Stimulated activated naive CD4-positive, alpha-beta T cell treated with Interleukin-2 at 50 U/mL for 16 hours (primary cell): Measurements from ENCODE around the gene OSER1.
"Not testable (repeated sequence)": the region's sequence is repeated elsewhere in the genome, so short reads cannot be mapped to it uniquely, and the experiment has no call there.

Source experiments
- DNase-seq: peaks from one replicate; lab custom pipeline; 2025; lab: John Stamatoyannopoulos, UW

The OSER1 gene

DNA sequence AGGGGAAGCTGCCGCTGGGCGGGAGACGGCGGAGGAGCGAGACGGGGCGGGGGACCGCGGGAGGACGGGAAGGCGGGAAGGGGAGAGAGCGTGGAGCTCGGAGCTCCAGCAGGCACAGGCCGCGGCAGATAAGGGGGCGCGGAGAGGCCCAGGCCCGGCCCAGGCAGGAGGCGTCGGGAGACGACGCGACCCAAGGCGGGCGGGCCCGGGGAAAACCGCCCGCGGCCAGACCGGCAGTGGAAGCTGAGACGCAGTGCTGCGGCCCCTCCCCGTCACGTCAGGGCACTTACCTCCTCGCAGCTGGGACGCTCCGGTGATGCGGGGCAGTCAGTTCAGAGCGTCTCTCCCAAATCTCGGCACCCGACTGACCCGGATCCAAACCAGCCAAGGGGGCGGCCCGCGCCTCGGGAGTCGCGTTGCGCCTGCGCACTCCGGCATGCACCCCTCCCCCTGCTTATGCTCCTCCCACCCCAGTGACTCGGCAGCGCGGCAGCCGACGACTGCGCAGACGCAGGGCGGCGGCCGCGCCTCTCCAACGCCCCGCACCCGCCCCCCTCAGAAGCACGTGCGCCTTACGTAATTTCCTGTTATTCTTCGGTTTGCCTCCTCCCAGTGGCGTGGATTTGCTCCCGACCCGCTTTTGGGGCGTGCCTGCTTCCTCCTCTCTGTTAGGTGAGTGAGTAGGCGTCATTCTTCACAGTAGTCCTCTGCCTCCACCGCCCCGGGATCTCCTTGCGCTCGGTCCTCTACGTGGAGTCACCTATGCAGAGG is at the start of gene OSER1:
Gene OSER1, minus strand, starts transcription at position 366 of the 771 bp plus-strand sequence. CDS start 3,814 bp downstream, outside the sequence.
- peak; percentile 97 for DNase-seq

DNA sequence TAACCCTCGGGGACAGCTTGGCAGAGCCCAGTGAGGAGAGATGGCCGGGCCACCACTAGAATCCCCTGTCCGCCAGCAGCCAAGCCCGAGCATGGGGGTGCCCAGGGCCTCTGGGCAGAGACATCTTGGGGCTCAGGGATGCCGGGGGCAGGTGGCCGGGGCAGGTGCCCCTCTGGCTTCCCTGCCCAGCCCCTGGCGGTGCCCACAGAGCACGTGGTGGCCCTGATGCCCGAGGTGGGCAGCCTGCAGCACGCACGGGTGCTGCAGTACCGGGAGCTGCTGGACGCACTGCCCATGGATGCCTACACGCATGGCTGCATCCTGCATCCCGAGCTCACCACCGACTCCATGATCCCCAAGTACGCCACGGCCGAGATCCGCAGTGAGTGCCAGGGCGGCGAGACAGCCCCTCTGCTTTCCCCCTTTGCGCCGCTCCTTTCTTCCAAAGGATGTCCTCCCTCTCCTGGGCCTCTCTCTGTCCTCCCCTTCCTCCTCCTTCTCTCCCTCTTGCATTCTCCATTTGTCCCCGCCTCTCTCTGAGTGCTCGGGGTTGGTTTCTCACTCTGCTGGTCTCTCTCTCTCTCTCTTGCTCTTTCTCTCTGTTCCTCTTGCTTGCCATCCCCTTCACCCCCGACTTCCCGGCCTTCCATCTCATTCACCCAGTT is 47.8 kb upstream of the OSER1 start:
- DNase-seq: no peak

DNA sequence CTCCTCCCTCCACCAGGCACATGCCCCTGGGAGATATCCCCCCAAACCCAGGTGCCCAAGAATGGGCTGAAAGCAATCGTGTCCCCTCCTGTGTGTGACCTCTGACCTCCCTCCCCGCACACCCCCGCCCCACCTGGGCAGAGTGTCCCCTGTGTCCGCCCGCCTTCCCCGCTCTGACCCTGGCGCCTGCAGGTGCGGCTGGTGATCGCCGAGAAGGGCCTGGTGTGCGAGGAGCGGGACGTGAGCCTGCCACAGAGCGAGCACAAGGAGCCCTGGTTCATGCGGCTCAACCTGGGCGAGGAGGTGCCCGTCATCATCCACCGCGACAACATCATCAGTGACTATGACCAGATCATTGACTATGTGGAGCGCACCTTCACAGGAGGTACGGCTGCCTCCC is 46.4 kb upstream of the OSER1 start:
- no peak for DNase-seq

DNA sequence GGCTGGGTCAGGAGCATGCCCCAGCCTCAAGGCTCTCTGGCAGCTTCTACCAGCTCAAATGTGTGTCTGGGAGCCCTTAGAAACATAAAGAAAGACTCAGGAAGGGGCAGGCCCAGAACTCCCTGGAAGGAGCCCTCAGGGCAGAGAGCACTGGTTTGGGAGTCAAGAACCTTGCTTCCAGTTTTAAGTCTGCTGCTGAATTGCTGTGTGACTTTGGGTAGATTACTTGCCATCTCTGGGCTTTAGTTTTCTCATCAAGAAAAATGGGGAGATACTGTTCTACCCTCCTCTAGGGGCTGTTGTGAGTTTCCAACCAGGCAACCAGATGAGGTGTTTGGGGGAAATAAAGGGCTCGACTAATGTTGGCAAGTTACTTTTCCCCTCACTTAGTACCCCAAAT is 45.4 kb upstream of the OSER1 start:
- DNase-seq: no peak

DNA sequence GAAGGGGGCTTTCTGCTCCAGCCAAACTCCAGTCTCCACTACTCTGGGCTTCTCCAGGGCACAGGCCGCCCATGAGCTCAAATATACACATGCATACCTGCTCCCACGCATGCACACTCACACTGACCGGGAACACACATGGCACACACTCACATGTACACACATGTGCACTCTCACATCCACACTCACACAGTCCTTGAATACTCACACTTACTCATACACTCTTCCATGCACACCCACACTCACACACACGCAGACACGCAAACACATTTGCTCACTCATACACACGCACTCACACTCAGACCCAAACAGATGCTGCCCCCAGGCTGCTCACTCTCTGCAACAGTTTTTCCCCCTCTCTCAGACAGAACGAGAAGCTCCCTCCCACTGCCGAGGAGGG is 43.5 kb upstream of the OSER1 start:
- DNase-seq: no peak

DNA sequence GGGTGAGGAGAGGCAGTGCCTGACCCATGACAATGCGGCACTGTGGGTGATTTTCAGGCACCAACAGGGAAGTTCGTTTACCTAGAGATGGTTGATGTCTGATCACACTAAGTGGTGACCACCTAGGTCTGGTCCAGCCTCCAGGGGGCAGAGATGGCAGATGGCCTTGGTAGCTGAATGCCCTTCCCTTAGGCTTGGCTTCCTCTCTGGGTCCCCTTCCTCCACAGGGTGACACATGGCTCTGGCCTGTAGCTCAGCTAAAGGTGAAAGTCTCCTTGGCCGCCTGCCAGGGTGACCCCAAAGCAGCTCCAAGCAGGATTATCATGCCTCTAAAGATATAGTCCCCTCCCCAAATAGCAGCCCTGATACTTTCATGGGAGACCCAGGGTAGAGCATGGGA is 43.0 kb upstream of the OSER1 start:
- no peak for DNase-seq

DNA sequence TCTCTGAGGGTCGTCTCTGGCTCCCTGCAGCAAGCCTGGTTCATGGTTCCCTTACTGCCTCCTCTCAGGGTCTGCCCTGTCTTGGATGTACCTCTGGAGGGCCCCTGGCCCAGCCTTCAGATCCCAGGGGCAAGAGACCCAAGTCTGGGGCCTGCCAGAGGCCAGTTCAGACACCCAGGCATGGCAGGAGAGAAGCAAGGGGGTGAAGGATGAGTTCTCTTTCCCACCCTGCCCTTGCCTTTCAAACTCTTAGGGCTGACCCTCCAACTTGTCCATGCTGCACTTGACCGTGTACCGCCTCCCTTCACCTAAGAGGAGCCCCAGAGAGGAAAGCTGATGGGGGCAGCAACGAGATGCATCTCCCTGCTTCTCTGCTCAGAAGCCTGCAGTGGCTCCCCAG is 40.7 kb upstream of the OSER1 start:
- no peak for DNase-seq

DNA sequence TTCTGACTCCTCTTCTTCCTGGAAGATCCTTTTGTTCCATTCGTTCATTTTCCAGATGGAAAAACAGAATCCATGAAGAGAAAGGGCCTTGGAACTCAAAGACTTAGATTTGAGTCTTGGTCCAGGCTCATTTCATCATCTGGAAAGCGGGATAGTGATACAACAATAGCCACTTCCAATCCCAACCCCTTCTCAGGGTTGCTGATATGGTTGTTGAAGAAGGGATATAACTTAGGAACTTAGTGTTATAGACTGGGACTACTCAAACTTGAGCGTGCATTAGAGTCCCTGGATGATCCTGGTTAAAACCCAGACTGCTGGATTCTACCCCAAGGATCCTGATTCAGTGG is 37.8 kb upstream of the OSER1 start:
- DNase-seq: no peak

DNA sequence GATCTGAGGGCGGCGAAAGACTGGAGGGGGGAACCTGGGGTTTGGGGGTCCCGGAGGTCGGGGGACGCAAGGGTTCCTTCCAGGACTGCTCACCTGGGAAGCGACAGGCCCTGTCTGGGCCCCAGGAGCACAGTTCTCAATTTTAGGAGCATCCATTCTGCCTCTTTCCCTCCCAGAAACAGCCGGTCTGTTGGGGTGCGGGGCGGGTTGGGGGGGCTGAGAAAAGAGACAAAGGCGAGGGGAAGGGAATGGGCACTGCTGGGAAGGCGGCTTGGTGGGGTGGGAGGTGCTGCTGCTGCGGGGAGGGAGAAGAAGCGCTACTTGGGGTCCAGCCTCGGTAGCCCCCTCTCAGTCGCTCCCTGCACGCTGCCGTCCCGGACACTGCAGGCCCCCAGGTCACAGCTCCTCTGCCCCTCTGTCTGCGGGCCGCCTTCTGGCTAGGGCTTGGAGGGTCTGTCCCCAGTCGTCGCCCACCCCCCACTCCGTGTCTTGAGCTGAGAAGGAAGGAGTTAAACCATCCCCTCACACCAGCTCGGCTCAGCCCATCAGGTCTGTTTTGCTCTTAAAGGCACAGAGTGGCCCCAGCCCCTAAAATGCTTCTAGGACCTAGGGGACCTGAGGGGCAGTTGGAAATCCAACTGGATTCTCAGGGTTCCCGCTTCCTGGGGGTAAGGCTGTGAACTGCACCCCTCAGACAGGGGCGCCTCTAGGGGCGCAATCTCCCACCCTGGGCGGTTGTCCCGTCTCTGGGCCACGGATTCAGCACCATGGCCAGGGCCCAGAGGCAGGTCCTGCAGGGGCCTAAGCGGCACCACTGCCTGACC is 37.2 kb upstream of the OSER1 start:
- DNase-seq: no peak

DNA sequence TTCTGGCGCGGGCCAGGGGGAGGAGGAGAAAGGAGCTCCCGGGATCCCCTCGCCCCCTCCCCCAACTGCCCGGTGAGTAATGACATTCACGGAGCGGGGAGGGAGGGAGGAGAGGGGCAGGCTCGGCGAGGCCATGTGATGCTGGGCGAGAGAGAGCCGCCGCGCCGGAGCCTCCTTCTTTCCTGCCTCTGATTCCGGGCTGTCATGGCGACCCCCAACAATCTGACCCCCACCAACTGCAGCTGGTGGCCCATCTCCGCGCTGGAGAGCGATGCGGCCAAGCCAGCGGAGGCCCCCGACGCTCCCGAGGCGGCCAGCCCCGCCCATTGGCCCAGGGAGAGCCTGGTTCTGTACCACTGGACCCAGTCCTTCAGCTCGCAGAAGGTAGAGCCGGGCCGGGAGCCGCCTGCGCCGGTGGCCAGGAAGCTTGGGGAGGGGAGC is 36.6 kb upstream of the OSER1 start, which contains the start of gene GDAP1L1:
Gene GDAP1L1, plus strand, starts transcription at position 178 of the 441 bp plus-strand sequence. Its CDS starts 27 bp downstream, at position 205.
- no peak for DNase-seq

DNA sequence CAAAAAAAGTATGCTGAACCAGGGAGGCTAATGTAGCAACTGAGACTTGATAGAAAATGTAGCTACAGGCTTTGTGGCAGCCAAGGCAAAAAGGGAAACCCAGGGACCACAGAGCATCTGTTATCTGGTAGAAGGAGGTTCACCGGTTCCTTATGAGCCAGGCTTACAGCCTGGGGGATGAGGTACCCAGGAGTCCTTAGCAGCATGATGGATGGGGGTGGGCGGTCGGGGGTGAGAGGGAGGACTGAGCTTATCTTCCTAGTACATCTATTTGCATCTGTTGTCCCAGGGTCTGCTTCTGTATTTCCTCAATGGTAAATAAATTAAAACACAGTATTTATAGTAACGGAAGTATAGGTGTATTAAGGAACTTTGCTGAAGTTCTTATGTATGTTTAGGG is 35.4 kb upstream of the OSER1 start:
- no peak for DNase-seq

DNA sequence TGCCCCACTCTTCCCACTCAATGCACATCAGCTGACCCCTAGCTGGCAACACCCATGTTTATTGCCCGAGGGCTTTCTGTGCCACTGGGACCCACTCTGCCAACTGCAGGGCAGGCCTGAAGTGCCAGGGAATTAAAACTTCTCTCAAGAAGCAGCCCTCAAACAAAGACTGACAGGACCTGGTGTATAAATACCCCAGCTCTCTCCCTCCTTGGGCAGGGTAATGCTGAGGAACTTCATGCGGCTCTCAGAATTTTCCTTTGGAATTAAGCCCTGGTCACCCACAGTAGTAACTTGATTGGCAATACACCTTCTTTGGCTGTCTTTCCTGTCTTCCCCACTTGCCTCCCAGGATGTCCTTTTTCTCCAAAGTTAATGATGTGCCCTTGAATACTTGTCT is 31.2 kb upstream of the OSER1 start:
- DNase-seq: no peak

DNA sequence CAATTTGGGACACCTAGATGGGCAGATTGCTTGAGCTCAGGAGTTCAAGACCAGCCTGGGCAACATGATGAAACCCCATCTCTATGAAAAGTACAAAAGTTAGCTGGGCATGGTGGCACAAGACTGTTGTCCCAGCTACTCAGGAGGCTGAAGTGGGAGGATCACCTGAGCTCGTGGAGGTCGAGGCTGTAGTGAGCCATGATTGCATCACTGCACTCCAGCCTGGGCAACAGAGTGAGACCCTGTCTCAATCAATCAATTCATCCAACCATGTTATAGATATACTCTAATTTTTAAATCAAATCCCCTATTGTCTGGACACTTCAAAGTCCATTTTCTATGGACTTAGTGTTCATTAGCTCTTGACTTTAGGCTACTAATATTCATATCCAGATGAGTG is 26.3 kb upstream of the OSER1 start:
- not testable (repeated sequence) for DNase-seq

DNA sequence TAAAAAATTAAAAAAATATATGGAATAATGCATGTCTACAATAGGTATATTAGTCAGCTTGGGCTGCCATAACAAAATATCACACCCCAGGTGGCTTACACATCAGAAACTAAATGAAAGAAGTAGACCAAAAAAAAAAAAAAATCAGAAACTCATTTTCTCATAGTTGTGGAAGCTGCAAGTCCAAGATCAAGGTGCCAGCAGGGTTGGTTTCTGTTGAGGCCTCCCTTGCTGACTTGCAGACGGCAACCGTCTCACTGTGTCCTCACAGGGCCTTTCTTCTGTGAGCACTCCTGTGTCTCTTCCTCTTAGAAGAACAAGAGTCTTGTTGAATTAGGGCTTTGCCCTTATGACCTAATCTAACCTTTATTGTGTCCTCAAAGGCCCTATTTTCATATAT is 25.1 kb upstream of the OSER1 start:
- DNase-seq: no peak

DNA sequence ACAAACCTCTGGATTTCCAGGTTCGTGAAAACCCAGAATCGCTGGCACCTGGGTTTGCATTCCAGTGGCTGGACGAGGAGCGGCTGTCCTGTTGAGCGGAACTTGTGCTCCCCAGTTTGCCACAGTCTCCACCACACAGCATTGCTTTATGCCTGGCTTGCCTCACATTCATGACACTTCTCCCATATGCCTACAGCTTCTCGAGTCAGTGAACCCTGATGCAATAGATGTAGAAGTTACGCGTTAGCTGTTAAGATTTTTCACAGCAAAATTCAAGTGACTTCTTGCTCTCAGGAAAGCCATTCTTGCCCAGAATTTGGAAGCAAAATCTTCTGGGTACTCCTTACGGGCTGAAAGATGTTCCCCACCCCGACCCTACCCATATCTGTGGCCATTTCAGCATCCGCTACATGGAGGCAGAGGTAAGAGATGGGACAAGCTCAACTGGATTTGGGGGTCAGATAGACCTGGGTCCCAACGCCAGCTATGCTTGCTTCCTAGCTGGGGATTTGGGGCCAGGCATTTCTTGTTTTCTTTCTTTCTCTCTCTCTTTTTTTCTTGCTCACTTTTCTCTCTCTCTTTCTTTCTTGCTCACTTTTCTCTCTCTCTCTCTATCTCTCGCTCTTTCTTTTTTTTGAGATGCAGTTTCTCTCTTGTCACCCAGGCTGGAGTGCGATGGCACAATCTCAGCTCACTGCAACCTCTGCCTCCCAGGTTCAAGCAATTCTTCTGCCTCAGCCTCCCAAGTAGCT is 24.2 kb upstream of the OSER1 start:
- DNase-seq: no peak

DNA sequence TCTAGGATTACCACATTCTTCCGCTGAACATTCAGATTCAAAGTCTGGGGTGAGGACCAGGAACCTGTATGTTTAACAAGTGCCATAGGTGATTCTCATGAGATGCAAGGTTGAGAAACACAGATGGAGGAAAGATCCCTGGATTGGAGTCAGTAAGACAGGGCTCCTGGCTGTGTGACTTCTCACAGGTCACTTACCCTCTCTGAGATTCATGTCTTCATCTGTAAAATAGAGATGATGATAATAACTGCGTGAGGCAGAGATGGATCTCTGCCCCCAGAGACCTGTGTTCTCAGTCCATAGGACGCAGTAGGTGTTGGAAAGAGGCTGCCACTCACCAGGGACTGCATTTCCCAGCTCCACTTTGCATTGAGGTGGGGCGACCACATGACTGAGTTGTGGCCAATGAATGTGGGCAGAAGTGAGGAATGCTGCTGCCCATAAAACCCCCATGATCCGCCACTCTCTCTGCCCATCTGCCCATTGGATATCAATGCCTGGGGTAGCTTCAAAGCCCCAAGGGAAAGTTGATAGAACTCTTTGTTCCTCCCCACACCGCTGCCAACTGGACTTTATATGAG is 23.0 kb upstream of the OSER1 start:
- DNase-seq: no peak

DNA sequence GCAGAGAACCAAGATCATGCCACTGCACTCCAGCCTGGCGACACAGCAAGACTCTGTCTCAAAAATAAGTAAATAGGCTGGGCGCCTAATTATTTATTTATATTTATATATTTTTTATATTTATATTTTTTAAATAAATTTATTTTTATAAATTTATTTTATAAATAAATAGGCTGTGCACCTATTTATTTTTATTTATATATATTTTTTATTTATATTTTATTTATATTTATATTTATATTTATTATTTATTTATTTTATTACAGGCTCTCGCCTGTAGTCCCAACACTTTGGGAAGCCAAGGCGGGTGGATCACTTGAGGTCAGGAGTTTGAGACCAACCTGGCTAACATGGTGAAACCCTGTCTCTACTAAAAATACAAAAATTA is 21.9 kb upstream of the OSER1 start:
- DNase-seq: not testable (repeated sequence)

DNA sequence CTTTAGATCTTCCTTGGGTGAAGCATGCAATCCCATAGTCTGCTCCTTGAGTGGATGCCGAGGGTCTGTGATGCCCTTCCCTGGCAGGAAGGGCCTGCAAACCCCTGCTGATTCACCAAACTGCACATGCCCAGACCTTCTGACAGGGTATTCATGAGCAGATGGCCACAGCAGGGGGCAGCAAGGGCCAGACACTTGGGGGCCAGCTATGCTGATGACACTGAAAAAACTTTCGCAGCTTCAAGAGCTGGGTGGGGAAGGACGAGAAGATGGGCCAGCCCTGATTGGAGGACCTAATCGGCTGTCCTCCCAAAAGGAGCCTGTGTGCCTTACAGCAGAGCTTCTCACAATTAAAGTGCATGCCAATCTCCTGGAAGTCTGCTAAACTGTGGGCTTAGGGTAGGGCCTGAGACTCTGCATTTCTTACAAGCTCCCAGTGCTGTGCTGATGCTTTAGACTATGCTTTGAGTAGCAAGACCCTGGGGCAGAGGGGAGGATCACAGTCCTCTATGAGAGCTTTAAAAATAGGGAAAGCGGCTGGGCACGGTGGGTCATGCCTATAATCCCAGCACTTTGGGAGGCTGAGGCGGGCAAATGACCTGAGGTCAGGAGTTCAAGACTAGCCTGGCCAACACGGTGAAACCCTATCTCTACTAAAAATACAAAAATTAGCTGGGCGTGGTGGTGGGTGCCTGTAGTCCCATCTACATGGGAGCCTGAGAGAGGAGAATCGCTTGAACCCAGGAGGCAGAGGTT is 21.3 kb upstream of the OSER1 start:
- DNase-seq: no peak

DNA sequence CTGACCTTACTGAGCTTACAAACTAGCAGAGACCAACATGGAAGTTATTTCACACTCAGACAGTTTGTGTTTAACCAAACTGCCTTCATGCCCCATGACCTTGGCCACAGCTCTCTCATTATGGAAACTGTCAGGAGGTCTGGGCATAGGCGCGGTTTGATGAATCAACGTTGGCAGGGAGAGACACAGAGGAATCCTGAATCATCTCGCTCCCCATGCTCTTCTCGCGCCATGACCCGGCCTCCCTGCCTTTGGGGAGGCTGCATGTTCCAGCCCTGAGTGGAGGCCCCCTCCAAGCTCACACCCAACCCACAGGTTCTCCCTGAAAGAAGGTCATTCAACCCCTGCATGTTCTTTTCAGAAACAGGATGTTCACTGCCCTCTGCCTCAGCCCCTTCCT is 20.6 kb upstream of the OSER1 start:
- no peak for DNase-seq

DNA sequence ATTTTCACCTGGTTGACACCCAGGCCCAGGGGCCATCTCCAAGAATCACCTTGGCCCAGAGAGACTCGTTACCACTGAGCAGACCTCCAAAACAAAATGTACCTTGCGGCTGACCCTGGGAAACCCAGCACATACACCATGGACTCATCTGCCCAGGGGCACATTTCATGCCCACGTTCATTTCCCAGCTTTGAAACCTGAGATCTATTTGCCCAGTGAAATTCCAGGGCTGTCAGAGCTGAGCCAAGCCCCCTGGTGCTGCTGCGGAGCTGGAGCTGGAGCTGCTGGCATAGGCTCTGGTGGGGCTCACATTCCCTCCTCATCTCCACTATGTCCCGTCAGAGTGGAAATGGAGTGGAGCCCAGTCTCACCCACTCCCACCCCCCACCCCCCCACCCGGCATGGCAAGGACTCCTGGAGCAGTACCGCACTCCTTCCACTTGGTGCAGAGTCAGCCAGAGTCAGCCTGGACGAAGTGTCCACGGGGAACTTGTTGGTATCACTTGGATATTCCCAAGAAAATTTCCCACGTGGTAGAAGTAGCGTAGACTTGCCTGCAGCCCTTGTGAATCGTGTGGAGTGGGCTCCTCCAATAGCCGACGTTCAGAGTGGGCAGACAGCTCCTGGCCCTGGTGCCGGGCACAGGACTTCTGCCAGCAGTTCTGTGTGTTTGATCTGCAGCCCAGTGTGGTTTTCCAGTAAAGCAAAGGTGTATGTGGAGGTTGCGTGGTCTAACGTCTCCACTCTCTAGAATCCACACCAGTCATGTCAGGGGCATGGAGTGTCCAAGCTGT is 18.1 kb upstream of the OSER1 start:
- DNase-seq: no peak
